Measurements from ENCODE around the gene ALPL. TPM values are rescaled to one million over a fixed set of nuclear protein-coding genes. Genes with fewer than 3 reads are reported as not detected.

ALPL gene
- total and polyA plus RNA-seq, 10 of the 15 experiments (the other 5 are each of a cell fraction or from before 2014, with no cell fraction given): 0.07 to 0.59 (median 0.31) TPM; not detected in 2

- no peaks in the 10 kb centered on the region; a peak in 1 of 4 replicates for H3K27me3 ChIP-seq (replicated peaks in 1 of 2; ENCODE audit: control insufficient read depth in 2 of 2, insufficient read depth in 2 of 2, low read length in 1 of 2)
- ChIA-PET CTCF (no interaction called here), RAD21 (ENCODE audit: unreplicated experiment) (no interaction called here), SMC1A (ENCODE audit: uncharacterized antibody, unreplicated experiment) (no interaction called here), POLR2A (no interaction called here)
- 49% methylated on average over 18 of the region's 19 CpGs for WGBS (ENCODE audit: insufficient coverage, insufficient replicate concordance, low lambda C conversion rate, missing lambda C conversion rate)
- no peak overlapping the region for H2AFZ ChIP-seq (ENCODE audit: control insufficient read depth, low read depth, low read length)
- no peaks in the 10 kb centered on the region for H3K9me3 ChIP-seq (replicated peaks; ENCODE audit: control insufficient read depth, insufficient read depth, low read length)
- no peak for FAIRE-seq
- ATAC-seq: no peak
- H3K9ac ChIP-seq (ENCODE audit: control insufficient read depth, insufficient read depth, low read length): no peak overlapping the region
- DNase-seq (ENCODE audit: low read depth, low spot score): no peak
- intact Hi-C loops (cut with micrococcal nuclease; ENCODE audit: unreplicated experiment) (no loop called here), in situ Hi-C loops (cut with MboI) (no loop called here)
- no TSS peak for BruUV-seq (replicated peaks)
- H3K4me1 ChIP-seq (ENCODE audit: control insufficient read depth, insufficient read depth, low read length): no peaks in the 10 kb centered on the region; the same call in 1 of the 2 replicates
- H3K4me3 ChIP-seq: no peak overlapping the region
- TF ChIP-seq BCL11A (IDR thresholded peaks at IDR 0.05; ENCODE audit: low read depth, low read length) (no peak), EZH2 (IDR thresholded peaks at IDR 0.05; ENCODE audit: borderline replicate concordance, control insufficient read depth, low read depth, low read length) (no peak), RCOR1 (conservative IDR thresholded peaks at IDR 0.05; ENCODE audit: low read depth, low read length) (no peak), PAX5 (IDR thresholded peaks at IDR 0.05; ENCODE audit: borderline replicate concordance, low read depth, low read length) (no peak), CREB1 (IDR thresholded peaks at IDR 0.05; ENCODE audit: low read depth) (no peak), ATF7 (IDR thresholded peaks at IDR 0.05; ENCODE audit: low read depth) (no peak), SIN3A (IDR thresholded peaks at IDR 0.05; ENCODE audit: low read depth, low read length) (no peak), SMAD1 (IDR thresholded peaks at IDR 0.05; ENCODE audit: low read depth, partially characterized antibody) (no peak), SP1 (IDR thresholded peaks at IDR 0.05; ENCODE audit: low read depth, low read length) (no peak), MLLT1 (IDR thresholded peaks at IDR 0.05) (no peak), FOXK2 (IDR thresholded peaks at IDR 0.05) (no peak)
- no peaks in the 10 kb centered on the region for H3K36me3 ChIP-seq (ENCODE audit: control insufficient read depth in 2 of 2, insufficient read depth in 2 of 2, low read length in 1 of 2)
- H3K79me2 ChIP-seq (ENCODE audit: control insufficient read depth, insufficient read depth, low read length): no peaks in the 10 kb centered on the region
- no peaks in the 10 kb centered on the region for H4K20me1 ChIP-seq (ENCODE audit: control insufficient read depth, insufficient read depth)
- no peak overlapping the region for H3K4me2 ChIP-seq (ENCODE audit: control insufficient read depth, insufficient read depth)
- H3K27ac ChIP-seq (ENCODE audit: control insufficient read depth, insufficient read depth): no peak overlapping the region
These were observed 104.0 kb downstream of the ALPL start for GRCh38 chr1:21613072-21613867.

All from GM12878 (cell line).